AG04449 (cell line): Measurements from ENCODE around the gene MSL2.
"Not testable (repeated sequence)": the region's sequence is repeated elsewhere in the genome, so short reads cannot be mapped to it uniquely, and the experiment has no call there.

Experiments
- CTCF ChIA-PET: fragments of 350-600 bp; formaldehyde crosslinking; extraction: SDS; loops from one replicate; lab custom pipeline; 2021; ENCODE audit warnings: antibody characterized with exemption; lab: Yijun Ruan, JAX
- POLR2A ChIA-PET: fragments of 400-600, 350-600 bp; formaldehyde crosslinking; extraction: SDS; loops from one replicate; lab custom pipeline; 2020; ENCODE audit warnings: antibody characterized with exemption, inconsistent platforms; lab: Yijun Ruan, JAX
- DNase-seq: peaks from one replicate; pipeline ENCODE4 v3.0.0-alpha.2; 2010; ENCODE audit warnings: low read depth, low spot score
- H3K4me3 ChIP-seq: 2 replicates; pipeline ENCODE4 v1.5.1; 2011; ENCODE audit warnings: low read depth, mild to moderate bottlenecking, control low read depth, low read length
- CTCF ChIP-seq: IDR thresholded peaks from one replicate; pipeline ENCODE4 v1.5.1; 2011; ENCODE audit warnings: mild to moderate bottlenecking, moderate library complexity, low read length, control low read depth, inconsistent platforms; ENCODE audit not compliant: insufficient read depth; ENCODE audit errors: missing control alignments

MSL2 gene

GRCh38 chr3:136152176-136152843, 43.8 kb downstream of the MSL2 start:
- CTCF ChIA-PET, result interaction anchor here (1.5 kb wide), 1 partner anchor 600 kb away, joined by 3 read pairs; the partner anchor contains the start of gene STAG1
- H3K4me3 ChIP-seq, result no peak overlapping the region
- DNase-seq, result no peak
- POLR2A ChIA-PET, result interaction anchor here (0.6 kb wide), 1 partner anchor 743 kb away, joined by 3 read pairs; no protein-coding TSS in a partner anchor
- TF ChIP-seq CTCF, result no peak

- no peak overlapping the region for H3K4me3 ChIP-seq
- DNase-seq, result no peak
- POLR2A ChIA-PET, result no interaction called here
- CTCF ChIA-PET, result interaction anchor here (0.9 to 1.5 kb wide), 3 partner anchors 100 to 601 kb away, joined by 3 read pairs; partner anchors contain the start of gene STAG1
- TF ChIP-seq CTCF, result no peak
These were observed 44.9 kb downstream of the MSL2 start for GRCh38 chr3:136151219-136151618.

GRCh38 chr3:136149667-136150066, 46.5 kb downstream of the MSL2 start:
- ChIA-PET CTCF (no interaction called here), POLR2A (no interaction called here)
- TF ChIP-seq CTCF, result no peak
- H3K4me3 ChIP-seq, result no peak overlapping the region
- no peak for DNase-seq

- DNase-seq, result no peak
- no peak overlapping the region for H3K4me3 ChIP-seq
- CTCF ChIA-PET, result no interaction called here
- POLR2A ChIA-PET, result no interaction called here
- no peak for TF ChIP-seq CTCF
These were observed 49.0 kb downstream of the MSL2 start for GRCh38 chr3:136146981-136147729.

GRCh38 chr3:136144397-136144796, 51.7 kb downstream of the MSL2 start:
- DNase-seq, POLR2A ChIA-PET, H3K4me3 ChIP-seq, CTCF ChIA-PET: not testable (repeated sequence)

GRCh38 chr3:136142592-136142991, 53.5 kb downstream of the MSL2 start:
- ChIA-PET POLR2A (interaction anchor here (1.3 kb wide), 1 partner anchor 54 kb away, joined by 7 read pairs; the partner anchor contains the start of gene MSL2), CTCF (no interaction called here)
- peak; percentile 73 for DNase-seq
- H3K4me3 ChIP-seq, result no peak overlapping the region
- TF ChIP-seq CTCF, result no peak
